Measurements from ENCODE around the gene DNAJC5G.

DNA sequence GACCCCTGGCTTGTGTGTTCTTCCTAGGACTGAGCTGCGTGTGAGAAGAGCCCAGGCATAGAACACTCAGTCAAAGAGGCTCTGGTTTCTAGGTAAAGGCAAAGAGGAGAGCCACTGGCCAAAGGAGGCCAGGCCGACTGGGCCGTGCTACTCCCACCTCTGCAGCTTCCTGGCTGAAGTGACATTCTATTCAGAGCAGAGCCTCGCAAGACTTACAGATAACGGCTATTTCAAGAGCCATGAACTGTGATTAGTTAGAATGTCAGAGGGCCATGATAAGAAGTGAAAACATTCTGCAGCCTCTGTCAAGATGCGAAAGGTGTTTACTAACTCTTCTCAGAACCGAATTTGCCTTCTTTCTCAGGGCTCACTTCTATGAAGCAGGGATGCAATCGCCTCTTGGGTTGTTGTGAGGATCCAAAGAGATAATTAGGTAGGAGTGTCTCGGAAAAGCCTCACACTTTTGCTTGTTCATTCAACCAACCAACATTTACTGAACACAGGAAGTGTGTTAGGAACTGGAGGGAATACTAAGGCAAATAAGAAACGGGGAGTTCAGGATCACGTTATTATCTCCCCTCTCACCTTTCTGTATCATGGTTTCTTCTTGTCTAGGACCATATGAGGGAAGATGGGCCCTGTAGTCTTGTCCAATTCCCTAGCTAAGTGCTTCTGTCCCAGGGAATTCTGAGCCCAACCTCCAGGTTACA, 3.4 kb upstream of the DNAJC5G start:
- TF ChIP-seq, protein P1, sequence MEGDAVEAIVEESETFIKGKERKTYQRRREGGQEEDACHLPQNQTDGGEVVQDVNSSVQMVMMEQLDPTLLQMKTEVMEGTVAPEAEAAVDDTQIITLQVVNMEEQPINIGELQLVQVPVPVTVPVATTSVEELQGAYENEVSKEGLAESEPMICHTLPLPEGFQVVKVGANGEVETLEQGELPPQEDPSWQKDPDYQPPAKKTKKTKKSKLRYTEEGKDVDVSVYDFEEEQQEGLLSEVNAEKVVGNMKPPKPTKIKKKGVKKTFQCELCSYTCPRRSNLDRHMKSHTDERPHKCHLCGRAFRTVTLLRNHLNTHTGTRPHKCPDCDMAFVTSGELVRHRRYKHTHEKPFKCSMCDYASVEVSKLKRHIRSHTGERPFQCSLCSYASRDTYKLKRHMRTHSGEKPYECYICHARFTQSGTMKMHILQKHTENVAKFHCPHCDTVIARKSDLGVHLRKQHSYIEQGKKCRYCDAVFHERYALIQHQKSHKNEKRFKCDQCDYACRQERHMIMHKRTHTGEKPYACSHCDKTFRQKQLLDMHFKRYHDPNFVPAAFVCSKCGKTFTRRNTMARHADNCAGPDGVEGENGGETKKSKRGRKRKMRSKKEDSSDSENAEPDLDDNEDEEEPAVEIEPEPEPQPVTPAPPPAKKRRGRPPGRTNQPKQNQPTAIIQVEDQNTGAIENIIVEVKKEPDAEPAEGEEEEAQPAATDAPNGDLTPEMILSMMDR (IDR thresholded peaks at IDR 0.05): no peak
- no peak for TF ChIP-seq POLR2A (IDR thresholded peaks at IDR 0.05)
